ENCODE measurements around the gene ASNS.
A peak's percentile ranks its signal among the peaks of the same experiment; 100 is the strongest.

The ASNS gene

GRCh38 chr7:97842772-97843345, 29.3 kb downstream of the ASNS start:
- DNase-seq = no peak

- no peak for DNase-seq
Measured at GRCh38 chr7:97842006-97842405, 30.2 kb downstream of the ASNS start.

DNA sequence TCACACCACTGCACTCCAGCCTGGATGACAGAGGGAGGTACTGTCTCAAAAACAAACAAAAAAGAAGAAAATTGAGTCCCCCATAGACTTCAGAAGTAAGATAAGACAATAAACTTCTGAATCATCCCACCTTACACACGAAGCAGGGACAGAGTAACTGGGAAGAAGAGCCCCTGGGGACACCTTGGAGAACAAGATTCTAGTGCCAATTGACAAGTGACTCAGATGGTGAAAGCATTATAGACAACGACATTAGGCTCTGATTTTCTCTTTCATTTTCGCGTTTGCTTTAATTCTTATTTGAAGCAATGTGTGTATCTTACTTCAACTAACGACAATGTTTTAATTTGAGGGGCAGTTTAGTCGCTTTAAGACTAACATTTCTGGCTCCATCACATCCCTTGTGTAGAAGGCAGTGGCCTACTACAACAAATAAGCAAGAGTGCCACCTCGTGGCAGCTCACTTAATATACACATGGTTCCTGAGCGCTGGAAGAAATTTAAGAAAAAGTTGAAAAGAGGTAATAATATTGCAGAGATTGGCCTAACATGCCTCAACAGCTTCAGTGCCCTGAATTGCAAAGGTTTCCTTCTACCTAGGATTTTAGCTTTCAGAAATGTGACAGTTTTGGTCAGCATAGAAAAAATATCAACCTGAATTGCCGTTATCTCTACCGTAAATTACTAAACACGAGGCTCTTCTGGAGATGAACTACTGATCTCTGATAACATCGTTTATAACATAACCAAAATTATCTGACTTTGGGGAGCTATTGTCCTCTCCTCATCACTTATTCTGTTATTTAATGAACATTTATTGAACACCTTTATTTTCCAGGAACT, 36.7 kb downstream of the ASNS start:
- DNase-seq = peak; percentile 54

DNA sequence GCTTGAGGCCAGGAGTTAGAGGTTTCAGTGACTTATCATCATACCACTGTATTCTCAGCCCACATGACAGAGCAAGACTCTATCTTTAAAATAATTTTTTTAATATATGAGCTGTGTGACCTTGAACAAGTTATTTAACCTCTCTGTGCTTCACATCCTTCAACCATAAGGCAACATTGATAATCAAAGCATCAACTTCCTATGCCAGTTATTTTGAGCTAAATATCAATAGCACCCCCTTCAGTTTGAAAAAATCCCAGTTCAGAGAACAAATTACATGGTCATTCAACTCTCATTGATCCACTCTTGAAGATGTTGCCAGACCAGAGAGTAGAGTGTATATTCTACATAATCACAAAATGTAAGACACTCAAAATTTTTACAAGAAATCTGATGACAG, 53.0 kb downstream of the ASNS start:
- no peak for DNase-seq

DNA sequence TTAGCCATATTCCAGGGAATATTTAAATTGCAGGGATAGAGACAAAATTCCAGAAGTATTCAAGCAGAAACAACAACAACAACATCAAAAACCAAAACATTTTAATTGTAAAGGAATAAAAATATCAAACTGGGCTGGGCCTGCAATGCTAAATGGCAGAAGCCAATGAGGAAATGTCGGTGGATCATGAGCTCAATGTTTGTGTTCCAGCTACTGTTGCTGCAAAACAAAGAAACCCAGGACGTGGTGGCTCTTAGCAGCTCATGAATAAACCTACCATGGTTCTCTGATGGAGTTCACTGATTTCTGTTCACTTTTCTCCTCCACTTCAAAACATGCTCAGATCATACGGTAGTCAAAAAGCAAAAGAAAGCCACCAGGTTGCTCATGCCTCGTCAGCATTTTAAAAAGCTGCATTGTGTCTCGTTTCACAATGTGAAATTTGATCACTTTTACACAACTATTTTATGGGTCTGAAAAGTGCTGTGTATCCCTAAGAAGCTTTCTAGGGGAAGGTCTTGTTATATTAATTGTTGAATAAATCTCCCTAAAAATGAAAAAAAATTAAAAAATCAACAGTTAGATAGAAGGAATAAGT, 54.0 kb downstream of the ASNS start:
- DNase-seq = no peak

Measured in inflammatory macrophage treated with lipopolysaccharide for 4 hours (primary cell).